Measurements from ENCODE around the gene GCNT4.

GCNT4 gene

GRCh38 chr5:75062925-75063531 is 10.7 kb upstream of the GCNT4 start:
- Mint-ChIP-seq H3K36me3 (ENCODE audit: low read depth) (no peaks in the 10 kb centered on the region), H3K27me3 (ENCODE audit: low read depth) (peaks cover 13% of the 10 kb centered on the region), H3K4me3 (no peak overlapping the region), H3K27ac (no peak overlapping the region), H3K9me3 (no peaks in the 10 kb centered on the region), H3K4me1 (no peaks in the 10 kb centered on the region)
- no peak for TF ChIP-seq CTCF (IDR thresholded peaks at IDR 0.05; ENCODE audit: unreplicated experiment in 3 of 3)

GRCh38 chr5:75059912-75060545 is 7.7 kb upstream of the GCNT4 start:
- no peak for TF ChIP-seq CTCF (IDR thresholded peaks at IDR 0.05; ENCODE audit: unreplicated experiment in 3 of 3)
- Mint-ChIP-seq H3K27ac (no peak overlapping the region), H3K9me3 (no peaks in the 10 kb centered on the region), H3K4me3 (no peak overlapping the region), H3K4me1 (no peaks in the 10 kb centered on the region), H3K36me3 (ENCODE audit: low read depth) (no peaks in the 10 kb centered on the region), H3K27me3 (ENCODE audit: low read depth) (peaks cover 40% of the 10 kb centered on the region)

- Mint-ChIP-seq H3K27ac (no peak overlapping the region), H3K4me1 (peaks cover 8% of the 10 kb centered on the region), H3K36me3 (ENCODE audit: low read depth) (no peaks in the 10 kb centered on the region), H3K27me3 (ENCODE audit: low read depth) (peaks cover 50% of the 10 kb centered on the region), H3K9me3 (no peaks in the 10 kb centered on the region), H3K4me3 (no peak overlapping the region)
- no peak for TF ChIP-seq CTCF (IDR thresholded peaks at IDR 0.05; ENCODE audit: unreplicated experiment in 3 of 3)
Observed at GRCh38 chr5:75058986-75059535, 6.7 kb upstream of the GCNT4 start.

- Mint-ChIP-seq H3K4me3 (no peak overlapping the region), H3K27ac (no peak overlapping the region), H3K27me3 (ENCODE audit: low read depth) (peaks cover 55% of the 10 kb centered on the region), H3K4me1 (peaks cover 12% of the 10 kb centered on the region), H3K9me3 (no peaks in the 10 kb centered on the region), H3K36me3 (ENCODE audit: low read depth) (no peaks in the 10 kb centered on the region)
- no peak for TF ChIP-seq CTCF (IDR thresholded peaks at IDR 0.05; ENCODE audit: unreplicated experiment in 3 of 3)
Observed at GRCh38 chr5:75057561-75057960, 5.2 kb upstream of the GCNT4 start.

- no peak for TF ChIP-seq CTCF (IDR thresholded peaks at IDR 0.05; ENCODE audit: unreplicated experiment in 3 of 3)
- Mint-ChIP-seq H3K27ac (no peak overlapping the region), H3K9me3 (no peaks in the 10 kb centered on the region), H3K27me3 (ENCODE audit: low read depth) (peaks cover 73% of the 10 kb centered on the region), H3K4me1 (peaks cover 20% of the 10 kb centered on the region), H3K36me3 (ENCODE audit: low read depth) (no peaks in the 10 kb centered on the region), H3K4me3 (peak overlapping the region; percentile 26 to 77 (median 40))
Observed at GRCh38 chr5:75055727-75056144, 3.4 kb upstream of the GCNT4 start.

Data from nephron (organoid).